Heart right ventricle (tissue), 16 donors: ENCODE results near the gene KRT38. TPM values are rescaled to one million over a fixed set of nuclear protein-coding genes. Genes with fewer than 3 reads are reported as not detected.
"Not testable (repeated sequence)": the region's sequence is repeated elsewhere in the genome, so short reads cannot be mapped to it uniquely, and the experiment has no call there.

Experiments
- ATAC-seq, 8 donors: fragments of 200-7000 bp; cut with Tn5 transposase; one replicate each; pipeline ENCODE4 v1.9.1; 2020; ENCODE audit warnings: mild to moderate bottlenecking in 8 of 8, moderate library complexity in 8 of 8, moderate number of reproducible peaks in 1 of 8
- DNase-seq, 2 donors: peaks; one replicate each; pipeline ENCODE4 v3.0.0-alpha.2; 2020
- H3K27ac ChIP-seq, 10 donors: fragments of 200-600 bp; sonication (generic) in 2 of 10; one replicate each; pipeline versions ENCODE4 v1.5.0 to v1.8.0; 2020 to 2022; ENCODE audit warnings: mild to moderate bottlenecking in 3 of 10
- H3K27me3 ChIP-seq, 7 donors: fragments of 200-600 bp; one replicate each; pipeline ENCODE4 v1.8.0; 2021 to 2022; ENCODE audit warnings: mild to moderate bottlenecking in 2 of 7
- H3K36me3 ChIP-seq, 9 donors: fragments of 200-600 bp; sonication (generic) in 1 of 9; one replicate each; pipeline versions ENCODE4 v1.5.0 to v1.8.0; 2020 to 2022; ENCODE audit warnings: mild to moderate bottlenecking in 2 of 9
- H3K4me1 ChIP-seq, 9 donors: fragments of 200-600 bp; sonication (generic) in 1 of 9; one replicate each; pipeline versions ENCODE4 v1.5.0 to v1.8.0; 2020 to 2022; ENCODE audit warnings: mild to moderate bottlenecking in 4 of 9
- H3K4me3 ChIP-seq, 10 donors: fragments of 200-600 bp; sonication (generic) in 2 of 10; one replicate each; pipeline versions ENCODE4 v1.5.0 to v1.8.0; 2020 to 2022; ENCODE audit warnings: mild to moderate bottlenecking in 7 of 10, moderate library complexity in 2 of 10
- H3K9me3 ChIP-seq, 11 donors: fragments of 200-600 bp in 10 of 11; sonication (generic) in 2 of 11; one replicate each; pipeline versions ENCODE4 v1.5.0 to v1.8.0; 2013 to 2022; ENCODE audit warnings: mild to moderate bottlenecking in 2 of 11, control low read depth in 1 of 11, moderate library complexity in 1 of 11
- CTCF ChIP-seq, 9 donors: fragments of 200-600 bp; sonication (generic) in 2 of 9; IDR thresholded peaks; one replicate each; pipeline versions ENCODE4 v1.5.0 to v1.8.0; 2021 to 2022; ENCODE audit warnings: antibody characterized with exemption in 9 of 9, mild to moderate bottlenecking in 5 of 9, moderate library complexity in 1 of 9
- WGBS, 2 donors: extraction: QIAGEN DNeasy Blood & Tissue Kit; methylation state at CpG; one replicate each; pipeline ENCODE4 v1.1.7; 2013; ENCODE audit warnings: inconsistent platforms in 1 of 2; 5-methylcytosine and 5-hydroxymethylcytosine counted together
- intact Hi-C, 10 donors: fragments of 100-400 bp; cut with DNase I; formaldehyde crosslinking; loops; one replicate each; pipeline versions ENCODE4 v1.11.1 to v1.14.2; 2022
- polyA plus RNA-seq, 2 donors: library from polyadenylated mRNA; stranded (reverse); fragments of 200-250 nt; gene quantifications; one replicate each; pipeline ENCODE4 v1.2.3, GENCODE V29; 2013
- total RNA-seq, 10 donors: library from RNA; stranded (reverse); fragmentation: NEBNext Ultra II Directional in 3 of 10; extraction: Animal tissue kit (Norgen Biotek cat#: 25700) in 3 of 10; gene quantifications; one replicate each; pipeline versions ENCODE4 v1.2.1 to v1.2.4, GENCODE V29; 2021 to 2023
- donor health status: Arrhythmogenic right ventricular cardiomyopathy.
- donor health status: ischemic (EF 13 %, LVEDD 7.1; RV severe dilation, severe dysfunction).
- donor health status: healthy with polysubstance abuse.
- donor health status: DM: no; HTN: yes; CAD: no.
- donor health status: DM: no; HTN: no; CAD: no.
- donor health status: ischemic (EF 25% LVEDD 6.9; RV normal size, moderate dysfunction).
- donor health status: ischemic (EF 25% LVEDD 5.7; RV mildly dilated, moderate dysfunction).
- donor health status: healthy.
- donor health status: DM: yes; HTN: yes; CAD: no.
- donor health status: Ischemic cardiomyopathy.
- donor health status: ischemic (EF 35%, LVEDD 5.7; RV mildly dilated, moderate dysfunction).
- donor health status: nonischemic (EF 11% LVEDD 7.7; RV severe dilation, severe dysfunction).
- donor health status: DM: yes; HTN: yes; CAD: no.
- donor health status: PGD.
- donor health status: ischemic (EF 29% LVEDD 5.4; RV normal size, mild dysfunction).
- donor health status: nonischemic (EF 23%, LVEDD 6.1; RV moderate dilation, normal function).

KRT38 gene
- total and polyA plus RNA-seq, 12 donors = not detected

GRCh38 chr17:41428591-41429291 lies 12.0 kb downstream of the KRT38 start:
- Histone ChIP-seq H3K36me3 (no peaks in the 10 kb centered on the region), H3K4me1 (peaks cover 0 to 2% (median 0%) of the 10 kb centered on the region in 9 donors), H3K9me3 (no peaks in the 10 kb centered on the region), H3K27ac (no peak overlapping the region), H3K27me3 (peaks cover 0 to 20% (median 13%) of the 10 kb centered on the region in 7 donors), H3K4me3 (no peak overlapping the region)
- no peak for ATAC-seq
- WGBS, 2 donors = 61 to 68% methylated on average over 4 of the region's 4 CpGs
- no peak for TF ChIP-seq CTCF (IDR thresholded peaks at IDR 0.05)
- DNase-seq = no peak
- intact Hi-C loops = no loop called here

GRCh38 chr17:41424111-41424635 lies 16.6 kb downstream of the KRT38 start, which contains the start of gene KRT37:
Gene KRT37, minus strand, starts transcription at chr17:41424585. Its CDS starts 62 bp downstream, at chr17:41424523.
- no peak for TF ChIP-seq CTCF (IDR thresholded peaks at IDR 0.05)
- WGBS, 2 donors = 90 to 91% methylated on average over 13 of the region's 13 CpGs
- H3K4me1 ChIP-seq = no peaks in the 10 kb centered on the region
- H3K27ac ChIP-seq = no peak within 1 kb of the TSS
- no peak within 1 kb of the TSS for H3K4me3 ChIP-seq
- no peaks in the 10 kb centered on the region for H3K36me3 ChIP-seq
- ATAC-seq (no peak), DNase-seq (no peak)
- H3K9me3 ChIP-seq = no peaks in the 10 kb centered on the region
- peaks cover 0 to 18% (median under 1%) of the 10 kb centered on the region in 7 donors for H3K27me3 ChIP-seq
- intact Hi-C loops = no loop called here

- whole genome bisulfite sequencing, 2 donors = 81 to 85% methylated on average over 11 of the region's 11 CpGs
These were observed 18.2 kb downstream of the KRT38 start for GRCh38 chr17:41422586-41422985.

GRCh38 chr17:41421617-41422016 lies 19.2 kb downstream of the KRT38 start:
- Histone ChIP-seq H3K9me3 (no peaks in the 10 kb centered on the region), H3K4me3 (no peak overlapping the region), H3K4me1 (peaks cover 0 to 5% (median 0%) of the 10 kb centered on the region in 9 donors), H3K27ac (no peak overlapping the region), H3K36me3 (no peaks in the 10 kb centered on the region), H3K27me3 (peaks cover 0 to 16% (median 0%) of the 10 kb centered on the region in 7 donors)
- no peak for TF ChIP-seq CTCF (IDR thresholded peaks at IDR 0.05)
- DNase-seq (no peak), ATAC-seq (no peak)
- intact Hi-C loops = no loop called here
- WGBS, 2 donors = 72 to 73% methylated on average over 4 of the region's 4 CpGs

More at GRCh38 chr17:41422586-41422985, 18.2 kb downstream of the KRT38 start:
- ATAC-seq, H3K4me3 ChIP-seq, H3K9me3 ChIP-seq, H3K36me3 ChIP-seq, DNase-seq, intact Hi-C loops, H3K4me1 ChIP-seq, H3K27ac ChIP-seq: not testable (repeated sequence)
- peaks cover 0 to 16% (median 0%) of the 10 kb centered on the region in 7 donors for H3K27me3 ChIP-seq

GRCh38 chr17:41421116-41421515 lies 19.7 kb downstream of the KRT38 start:
- no peak overlapping the region for H3K27ac ChIP-seq
- no peak overlapping the region for H3K4me3 ChIP-seq
- no peaks in the 10 kb centered on the region for H3K36me3 ChIP-seq
- no peak for ATAC-seq
- 79 to 80% methylated on average over 9 of the region's 9 CpGs for WGBS, 2 donors
- intact Hi-C loops = no loop called here
- no peak for DNase-seq
- no peaks in the 10 kb centered on the region for H3K9me3 ChIP-seq
- H3K27me3 ChIP-seq = peaks cover 0 to 16% (median 0%) of the 10 kb centered on the region in 7 donors
- peaks cover 0 to 10% (median 4%) of the 10 kb centered on the region in 9 donors for H3K4me1 ChIP-seq
- no peak for TF ChIP-seq CTCF (IDR thresholded peaks at IDR 0.05)
